GM19372 (cell line): ENCODE data around the gene DNAH3.
"Not testable (repeated sequence)": the region's sequence is repeated elsewhere in the genome, so short reads cannot be mapped to it uniquely, and the experiment has no call there.

Source experiments
- ATAC-seq: cut with Tn5 transposase; IDR thresholded peaks from one replicate; pipeline ENCODE4 v1.9.1; 2021; ENCODE audit warnings: mild to moderate bottlenecking, low read depth, moderate library complexity; ENCODE audit not compliant: unreplicated experiment

The DNAH3 gene

GRCh38 chr16:21026846-21027245, 123.8 kb downstream of the DNAH3 start:
- ATAC-seq = no peak

- no peak for ATAC-seq
Observed at GRCh38 chr16:21023509-21024202, 127.0 kb downstream of the DNAH3 start.

- ATAC-seq = no peak
Observed at GRCh38 chr16:21021316-21021715, 129.3 kb downstream of the DNAH3 start.

GRCh38 chr16:21009815-21010214, 140.8 kb downstream of the DNAH3 start:
- ATAC-seq = no peak

GRCh38 chr16:21005008-21005407, 145.6 kb downstream of the DNAH3 start:
- ATAC-seq = no peak

- ATAC-seq = no peak
Observed at GRCh38 chr16:21001262-21001661, 149.4 kb downstream of the DNAH3 start.

- no peak for ATAC-seq
Observed at GRCh38 chr16:20997147-20997546, 153.5 kb downstream of the DNAH3 start.

- ATAC-seq = no peak
Observed at GRCh38 chr16:20995711-20996110, 154.9 kb downstream of the DNAH3 start.

GRCh38 chr16:20989496-20990070, 161.1 kb downstream of the DNAH3 start:
- ATAC-seq = not testable (repeated sequence)

GRCh38 chr16:20987049-20987448, 163.6 kb downstream of the DNAH3 start:
- no peak for ATAC-seq

- ATAC-seq = no peak
Observed at GRCh38 chr16:20984019-20984418, 166.6 kb downstream of the DNAH3 start.

GRCh38 chr16:20976576-20976975, 174.1 kb downstream of the DNAH3 start:
- no peak for ATAC-seq

- ATAC-seq = not testable (repeated sequence)
Observed at GRCh38 chr16:20973201-20973600, 177.4 kb downstream of the DNAH3 start.

GRCh38 chr16:20971401-20971800, 179.2 kb downstream of the DNAH3 start:
- ATAC-seq = no peak

- ATAC-seq = no peak
Observed at GRCh38 chr16:20969386-20969785, 181.3 kb downstream of the DNAH3 start.

GRCh38 chr16:20968765-20969164, 181.9 kb downstream of the DNAH3 start:
- ATAC-seq = no peak

GRCh38 chr16:20960899-20961298, 189.7 kb downstream of the DNAH3 start:
- ATAC-seq = no peak

GRCh38 chr16:20957153-20957552, 193.5 kb downstream of the DNAH3 start:
- ATAC-seq = no peak

- no peak for ATAC-seq
Observed at GRCh38 chr16:20956319-20956718, 194.3 kb downstream of the DNAH3 start.

- ATAC-seq = no peak
Observed at GRCh38 chr16:20954574-20954973, 196.1 kb downstream of the DNAH3 start.

- ATAC-seq = no peak
Observed at GRCh38 chr16:20952139-20952920, 198.3 kb downstream of the DNAH3 start.

GRCh38 chr16:20950294-20950693, 200.4 kb downstream of the DNAH3 start:
- no peak for ATAC-seq
